Endodermal cell (in vitro differentiated cells): ENCODE results near the gene BCOR. TPM values are rescaled to one million over a fixed set of nuclear protein-coding genes. Genes with fewer than 3 reads are reported as not detected.

ENCODE experiments used
- DNase-seq: peaks from one replicate; pipeline ENCODE4 v3.0.0-alpha.2; 2017
- H3K27ac ChIP-seq: 2 replicates; pipeline ENCODE4 v1.5.1; 2013; ENCODE audit warnings: mild to moderate bottlenecking, low read depth, low read length, moderate library complexity
- H3K27me3 ChIP-seq: 2 replicates; pipeline ENCODE4 v1.6.1; 2013; ENCODE audit warnings: mild to moderate bottlenecking, low read length, moderate library complexity; ENCODE audit not compliant: insufficient read depth, control insufficient read depth, poor library complexity, severe bottlenecking
- H3K36me3 ChIP-seq: 2 replicates; pipeline ENCODE4 v1.7.0; 2013; ENCODE audit warnings: mild to moderate bottlenecking, low read length, moderate library complexity; ENCODE audit not compliant: control insufficient read depth, insufficient read depth
- H3K4me1 ChIP-seq: one replicate; pipeline ENCODE4 v1.7.0; 2013; ENCODE audit warnings: low read length; ENCODE audit not compliant: control insufficient read depth, insufficient read depth
- H3K4me3 ChIP-seq: 2 replicates; pipeline ENCODE4 v1.5.1; 2013; ENCODE audit warnings: mild to moderate bottlenecking, low read length, moderate library complexity
- H3K9ac ChIP-seq: 2 replicates; pipeline ENCODE4 v1.6.1; 2013; ENCODE audit warnings: mild to moderate bottlenecking, low read length, moderate library complexity; ENCODE audit not compliant: poor library complexity, severe bottlenecking; ENCODE audit errors: extremely low read depth
- H3K9me3 ChIP-seq: 2 replicates; pipeline ENCODE4 v1.6.1; 2013; ENCODE audit warnings: mild to moderate bottlenecking, low read length, moderate library complexity; ENCODE audit not compliant: control insufficient read depth
- H3K27ac Mint-ChIP-seq: 2 replicates; pipeline ENCODE4 v1.8.0; 2020; ENCODE audit warnings: mixed read lengths
- H3K27me3 Mint-ChIP-seq: 2 replicates; pipeline ENCODE4 v1.8.0; 2021; ENCODE audit warnings: mild to moderate bottlenecking, mixed read lengths; ENCODE audit not compliant: insufficient read depth
- H3K36me3 Mint-ChIP-seq: 2 replicates; pipeline ENCODE4 v1.8.0; 2020; ENCODE audit warnings: low read depth, mixed read lengths
- H3K4me1 Mint-ChIP-seq: 2 replicates; pipeline ENCODE4 v1.8.0; 2020; ENCODE audit warnings: mixed read lengths
- H3K4me3 Mint-ChIP-seq: 2 replicates; pipeline ENCODE4 v1.8.0; 2020; ENCODE audit warnings: mild to moderate bottlenecking, moderate library complexity, mixed read lengths
- H3K9me3 Mint-ChIP-seq: 2 replicates; pipeline ENCODE4 v1.8.0; 2020; ENCODE audit warnings: mild to moderate bottlenecking, mixed read lengths
- CTCF ChIP-seq: fragments of 200-600 bp; sonication (generic); conservative IDR thresholded peaks from 2 replicates; pipeline ENCODE4 v1.5.0; 2021; ENCODE audit warnings: antibody characterized with exemption, mild to moderate bottlenecking
- WGBS, 2 experiments: methylation state at CpG; one replicate each; pipeline versions ENCODE4 v1.1.5 to v1.1.7; 2013; ENCODE audit warnings: missing lambda C conversion rate in 2 of 2, mixed read lengths in 1 of 2; ENCODE audit not compliant: insufficient coverage in 1 of 2, insufficient read length in 1 of 2; 5-methylcytosine and 5-hydroxymethylcytosine counted together
- total RNA-seq, 2 donors: library from RNA; stranded (reverse); fragmentation: NEBNext Ultra II Directional in 1 of 2; extraction: Animal tissue kit (Norgen Biotek cat#: 25700) in 1 of 2; gene quantifications; 2 replicates in 1 of 2; 3 replicates in 1 of 2; pipeline ENCODE4 v1.2.1, GENCODE V29; 2021

Gene BCOR
- total RNA-seq, 2 donors from 2014 or later, result 31.3 to 37.9 TPM

GRCh38 chrX:40083979-40084359, 13.8 kb downstream of the BCOR start:
- 17% methylated on average over 26 of the region's 26 CpGs; no CpG with 5 or more reads in 1 of the 2 experiments for WGBS, 2 experiments

GRCh38 chrX:40083120-40083978, 14.4 kb downstream of the BCOR start:
- DNase-seq, result peak; percentile 86
- Mint-ChIP-seq H3K27me3 (peaks cover 63% of the 10 kb centered on the region), H3K27ac (no peak overlapping the region), H3K36me3 (peaks cover 5% of the 10 kb centered on the region), H3K9me3 (peaks cover 15% of the 10 kb centered on the region), H3K4me1 (peaks cover 69% of the 10 kb centered on the region), H3K4me3 (peak overlapping the region; percentile 51)
- Histone ChIP-seq H3K36me3 (no peaks in the 10 kb centered on the region), H3K9ac (no peak overlapping the region), H3K27ac (no peak overlapping the region), H3K27me3 (no peaks in the 10 kb centered on the region), H3K9me3 (no peaks in the 10 kb centered on the region), H3K4me3 (peak overlapping the region; percentile 70), H3K4me1 (peaks cover 11% of the 10 kb centered on the region)
- WGBS, 2 experiments, result 7% methylated on average over 42 of the region's 61 CpGs; no CpG with 5 or more reads in 1 of the 2 experiments
- TF ChIP-seq CTCF, result peak; percentile 51

More at GRCh38 chrX:40083979-40084359, 13.8 kb downstream of the BCOR start:
- Histone ChIP-seq H3K4me1 (peaks cover 11% of the 10 kb centered on the region), H3K27me3 (no peaks in the 10 kb centered on the region), H3K4me3 (peak overlapping the region; percentile 70), H3K27ac (no peak overlapping the region), H3K36me3 (no peaks in the 10 kb centered on the region), H3K9me3 (no peaks in the 10 kb centered on the region), H3K9ac (no peak overlapping the region)
- Mint-ChIP-seq H3K9me3 (peaks cover 15% of the 10 kb centered on the region), H3K36me3 (peaks cover 5% of the 10 kb centered on the region), H3K4me1 (peaks cover 71% of the 10 kb centered on the region), H3K4me3 (peak overlapping the region; percentile 51), H3K27ac (no peak overlapping the region), H3K27me3 (peaks cover 69% of the 10 kb centered on the region)
- DNase-seq, result no peak
- TF ChIP-seq CTCF, result no peak

GRCh38 chrX:40082447-40083119, 15.2 kb downstream of the BCOR start:
- H3K4me1 ChIP-seq, result peaks cover 11% of the 10 kb centered on the region
- no peaks in the 10 kb centered on the region for H3K9me3 ChIP-seq
- H3K36me3 ChIP-seq, result no peaks in the 10 kb centered on the region
- Mint-ChIP-seq H3K9me3 (peaks cover 15% of the 10 kb centered on the region), H3K4me1 (peaks cover 62% of the 10 kb centered on the region), H3K27me3 (peaks cover 55% of the 10 kb centered on the region), H3K4me3 (no peak overlapping the region), H3K27ac (no peak overlapping the region), H3K36me3 (peaks cover 9% of the 10 kb centered on the region)
- WGBS, 2 experiments, result 89% methylated on average over 15 of the region's 15 CpGs; no CpG with 5 or more reads in 1 of the 2 experiments
- no peak overlapping the region for H3K4me3 ChIP-seq
- H3K9ac ChIP-seq, result no peak overlapping the region
- peak; percentile 53 for DNase-seq
- no peaks in the 10 kb centered on the region for H3K27me3 ChIP-seq
- TF ChIP-seq CTCF, result no peak
- H3K27ac ChIP-seq, result no peak overlapping the region
